Chondrocyte (in vitro differentiated cells): ENCODE measurements around the gene LTBP3. TPM values are rescaled to one million over a fixed set of nuclear protein-coding genes. Genes with fewer than 3 reads are reported as not detected.

Source experiments
- DNase-seq: peaks from one replicate; pipeline ENCODE4 v3.0.0; 2021; ENCODE audit warnings: mixed read lengths, low spot score
- H3K27ac Mint-ChIP-seq: one replicate; pipeline ENCODE4 v1.8.0; 2021; ENCODE audit warnings: mild to moderate bottlenecking, moderate library complexity, mixed read lengths; ENCODE audit not compliant: unreplicated experiment
- H3K27me3 Mint-ChIP-seq: 2 replicates; pipeline ENCODE4 v1.8.0; 2021; ENCODE audit warnings: low read depth, mixed read lengths
- H3K36me3 Mint-ChIP-seq: 2 replicates; pipeline ENCODE4 v1.8.0; 2021; ENCODE audit warnings: low read depth, mixed read lengths
- H3K4me1 Mint-ChIP-seq: 2 replicates; pipeline ENCODE4 v1.8.0; 2021; ENCODE audit warnings: low read depth, mild to moderate bottlenecking, mixed read lengths
- H3K4me3 Mint-ChIP-seq: one replicate; pipeline ENCODE4 v1.8.0; 2021; ENCODE audit warnings: mild to moderate bottlenecking, moderate library complexity, mixed read lengths; ENCODE audit not compliant: unreplicated experiment
- H3K9me3 Mint-ChIP-seq: 2 replicates; pipeline ENCODE4 v1.8.0; 2021; ENCODE audit warnings: low read depth, mixed read lengths
- CTCF ChIP-seq: fragments of 200-600 bp; sonication (generic); IDR thresholded peaks from 2 replicates; pipeline ENCODE4 v1.5.0; 2021; ENCODE audit warnings: antibody characterized with exemption, mild to moderate bottlenecking, moderate library complexity
- total RNA-seq: library from RNA; stranded (reverse); gene quantifications from 3 replicates; pipeline ENCODE4 v1.2.1, GENCODE V29; 2021

Gene LTBP3
- total RNA-seq, 1 donor from 2014 or later = 271 TPM

- Mint-ChIP-seq H3K4me3 (no peak overlapping the region), H3K27ac (peak overlapping the region; percentile 67), H3K9me3 (no peaks in the 10 kb centered on the region), H3K4me1 (peaks cover 31% of the 10 kb centered on the region), H3K27me3 (no peaks in the 10 kb centered on the region), H3K36me3 (peaks cover 26% of the 10 kb centered on the region)
- no peak for DNase-seq
- no peak for TF ChIP-seq CTCF
Observed at GRCh38 chr11:65528819-65529350, 29.3 kb downstream of the LTBP3 start.

- no peak for DNase-seq
- no peaks in the 10 kb centered on the region for H3K9me3 Mint-ChIP-seq
- TF ChIP-seq CTCF = no peak
- no peak overlapping the region for H3K27ac Mint-ChIP-seq
- peak overlapping the region; percentile 90 for H3K4me3 Mint-ChIP-seq
- H3K27me3 Mint-ChIP-seq = no peaks in the 10 kb centered on the region
- H3K4me1 Mint-ChIP-seq = peaks cover 42% of the 10 kb centered on the region
- peaks cover 23% of the 10 kb centered on the region for H3K36me3 Mint-ChIP-seq
Observed at GRCh38 chr11:65526744-65527143, 31.4 kb downstream of the LTBP3 start.

- Mint-ChIP-seq H3K27me3 (no peaks in the 10 kb centered on the region), H3K36me3 (peaks cover 14% of the 10 kb centered on the region), H3K4me3 (peak overlapping the region; percentile 90), H3K9me3 (no peaks in the 10 kb centered on the region), H3K4me1 (peaks cover 42% of the 10 kb centered on the region), H3K27ac (peak overlapping the region; percentile 81)
- no peak for TF ChIP-seq CTCF
- peak; percentile 86 for DNase-seq
Observed at GRCh38 chr11:65525546-65526480, 32.3 kb downstream of the LTBP3 start.

- TF ChIP-seq CTCF = peak; percentile 15
- Mint-ChIP-seq H3K4me1 (peaks cover 42% of the 10 kb centered on the region), H3K4me3 (peak within 1 kb of the TSS; percentile 90), H3K9me3 (no peaks in the 10 kb centered on the region), H3K27ac (peak within 1 kb of the TSS; percentile 81), H3K36me3 (peaks cover 10% of the 10 kb centered on the region), H3K27me3 (no peaks in the 10 kb centered on the region)
- peak; percentile 90 for DNase-seq
Observed at GRCh38 chr11:65524741-65525545, 33.2 kb downstream of the LTBP3 start, which contains the start of gene SCYL1. Gene SCYL1, plus strand, starts transcription at chr11:65525083. Its CDS starts 71 bp downstream, at chr11:65525154.
